ENCODE measurements around the gene CACFD1.

DNA sequence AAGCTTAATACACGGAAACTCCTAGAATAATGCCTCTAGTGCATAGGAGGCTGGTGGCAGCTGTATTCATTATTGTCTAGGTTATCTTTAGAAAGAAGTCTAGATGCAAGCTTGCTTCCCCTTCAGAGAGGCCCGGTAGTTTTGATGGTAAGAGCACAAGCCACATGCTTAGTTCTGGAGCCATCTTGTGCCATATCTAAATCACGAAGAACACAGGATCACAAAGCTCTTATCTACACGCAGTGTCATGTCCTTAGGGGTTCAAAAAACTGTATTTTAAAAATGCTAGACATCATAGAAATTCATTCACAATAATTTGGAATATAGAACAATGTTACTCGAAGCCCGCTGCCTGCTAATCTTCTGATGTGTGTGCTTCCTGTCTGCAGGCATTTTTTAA is 6.2 kb downstream of the CACFD1 start:
- no peak for TF ChIP-seq OSR1 (CRISPR knock-in tag; IDR thresholded peaks at IDR 0.05)
- TF ChIP-seq ZNF70 (CRISPR knock-in tag; IDR thresholded peaks at IDR 0.05) = no peak
- TF ChIP-seq CSRNP3 (CRISPR knock-in tag; IDR thresholded peaks at IDR 0.05) = no peak
- TF ChIP-seq, protein P1, sequence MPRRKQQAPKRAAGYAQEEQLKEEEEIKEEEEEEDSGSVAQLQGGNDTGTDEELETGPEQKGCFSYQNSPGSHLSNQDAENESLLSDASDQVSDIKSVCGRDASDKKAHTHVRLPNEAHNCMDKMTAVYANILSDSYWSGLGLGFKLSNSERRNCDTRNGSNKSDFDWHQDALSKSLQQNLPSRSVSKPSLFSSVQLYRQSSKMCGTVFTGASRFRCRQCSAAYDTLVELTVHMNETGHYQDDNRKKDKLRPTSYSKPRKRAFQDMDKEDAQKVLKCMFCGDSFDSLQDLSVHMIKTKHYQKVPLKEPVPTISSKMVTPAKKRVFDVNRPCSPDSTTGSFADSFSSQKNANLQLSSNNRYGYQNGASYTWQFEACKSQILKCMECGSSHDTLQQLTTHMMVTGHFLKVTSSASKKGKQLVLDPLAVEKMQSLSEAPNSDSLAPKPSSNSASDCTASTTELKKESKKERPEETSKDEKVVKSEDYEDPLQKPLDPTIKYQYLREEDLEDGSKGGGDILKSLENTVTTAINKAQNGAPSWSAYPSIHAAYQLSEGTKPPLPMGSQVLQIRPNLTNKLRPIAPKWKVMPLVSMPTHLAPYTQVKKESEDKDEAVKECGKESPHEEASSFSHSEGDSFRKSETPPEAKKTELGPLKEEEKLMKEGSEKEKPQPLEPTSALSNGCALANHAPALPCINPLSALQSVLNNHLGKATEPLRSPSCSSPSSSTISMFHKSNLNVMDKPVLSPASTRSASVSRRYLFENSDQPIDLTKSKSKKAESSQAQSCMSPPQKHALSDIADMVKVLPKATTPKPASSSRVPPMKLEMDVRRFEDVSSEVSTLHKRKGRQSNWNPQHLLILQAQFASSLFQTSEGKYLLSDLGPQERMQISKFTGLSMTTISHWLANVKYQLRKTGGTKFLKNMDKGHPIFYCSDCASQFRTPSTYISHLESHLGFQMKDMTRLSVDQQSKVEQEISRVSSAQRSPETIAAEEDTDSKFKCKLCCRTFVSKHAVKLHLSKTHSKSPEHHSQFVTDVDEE (CRISPR knock-in tag; IDR thresholded peaks at IDR 0.05) = no peak
- no peak for TF ChIP-seq POU6F1 (CRISPR knock-in tag; IDR thresholded peaks at IDR 0.05; ENCODE audit: borderline replicate concordance, low read depth)
- no peak for TF ChIP-seq ZNF565 (CRISPR knock-in tag; conservative IDR thresholded peaks at IDR 0.05; ENCODE audit: low read depth)
- no peak for TF ChIP-seq ZFP3 (CRISPR knock-in tag; IDR thresholded peaks at IDR 0.05)
- TF ChIP-seq ESRRG (CRISPR knock-in tag; IDR thresholded peaks at IDR 0.05) = no peak
- no peak for TF ChIP-seq PATZ1 (CRISPR knock-in tag; IDR thresholded peaks at IDR 0.05; ENCODE audit: borderline replicate concordance)
- TF ChIP-seq ZFP30 (CRISPR knock-in tag; IDR thresholded peaks at IDR 0.05) = no peak
- TF ChIP-seq CREB5 (CRISPR knock-in tag; IDR thresholded peaks at IDR 0.05; ENCODE audit: low read depth) = no peak
- TF ChIP-seq PPARA (CRISPR knock-in tag; IDR thresholded peaks at IDR 0.05; ENCODE audit: borderline replicate concordance) = no peak
- no peak for TF ChIP-seq RARB (CRISPR knock-in tag; IDR thresholded peaks at IDR 0.05)
- no peak for TF ChIP-seq ZNF8 (CRISPR knock-in tag; IDR thresholded peaks at IDR 0.05)

Measured in SK-N-SH treated with all-trans-retinoic acid at 6 μM for 48 hours (cell line).